ENCODE measurements around the gene PLA2G4E.

PLA2G4E gene

GRCh38 chr15:41981371-41982132, 39.3 kb downstream of the PLA2G4E start:
- TF ChIP-seq CTCF (conservative IDR thresholded peaks at IDR 0.05; ENCODE audit: low read depth, low read length): no peak

DNA sequence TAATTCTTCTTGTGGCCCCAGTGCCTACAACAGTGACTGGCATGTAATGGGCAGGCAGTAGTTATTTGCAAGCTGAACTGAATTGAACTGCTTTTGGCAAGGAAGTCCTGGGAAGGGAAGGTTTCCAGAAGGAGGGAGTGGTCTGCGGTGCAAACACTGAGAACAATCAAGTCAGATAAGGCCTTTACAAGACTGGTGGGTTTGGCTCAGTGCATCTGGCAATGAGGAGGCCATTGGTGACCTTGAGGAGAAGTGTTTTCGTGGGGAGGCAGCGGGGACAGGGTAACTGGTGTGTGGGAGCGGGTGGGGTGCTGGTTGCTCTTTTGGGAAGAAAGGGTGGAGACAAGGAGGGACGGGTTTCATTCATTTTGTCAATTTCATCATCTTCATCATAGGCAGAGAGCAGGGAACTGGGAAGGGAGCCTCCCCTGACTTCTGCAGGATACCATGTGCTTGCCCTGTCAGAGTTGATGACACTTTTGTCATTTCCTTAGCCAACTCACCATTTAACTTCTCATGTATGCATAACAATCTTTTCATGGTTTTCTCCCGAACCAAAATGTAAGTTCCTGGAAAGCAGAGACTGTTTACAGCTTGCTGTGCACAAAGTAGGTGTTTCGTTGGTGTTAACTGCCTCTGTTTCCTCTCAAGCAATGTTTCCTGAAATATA, 40.1 kb downstream of the PLA2G4E start:
- no peak overlapping the region for H3K4me3 ChIP-seq (ENCODE audit: low read length)
- TF ChIP-seq CTCF (conservative IDR thresholded peaks at IDR 0.05; ENCODE audit: low read depth, low read length): no peak
- DNase-seq (ENCODE audit: low read depth): no peak

More at GRCh38 chr15:41981371-41982132, 39.3 kb downstream of the PLA2G4E start:
- no peak for DNase-seq (ENCODE audit: low read depth)
- no peak overlapping the region for H3K4me3 ChIP-seq (ENCODE audit: low read length)

DNA sequence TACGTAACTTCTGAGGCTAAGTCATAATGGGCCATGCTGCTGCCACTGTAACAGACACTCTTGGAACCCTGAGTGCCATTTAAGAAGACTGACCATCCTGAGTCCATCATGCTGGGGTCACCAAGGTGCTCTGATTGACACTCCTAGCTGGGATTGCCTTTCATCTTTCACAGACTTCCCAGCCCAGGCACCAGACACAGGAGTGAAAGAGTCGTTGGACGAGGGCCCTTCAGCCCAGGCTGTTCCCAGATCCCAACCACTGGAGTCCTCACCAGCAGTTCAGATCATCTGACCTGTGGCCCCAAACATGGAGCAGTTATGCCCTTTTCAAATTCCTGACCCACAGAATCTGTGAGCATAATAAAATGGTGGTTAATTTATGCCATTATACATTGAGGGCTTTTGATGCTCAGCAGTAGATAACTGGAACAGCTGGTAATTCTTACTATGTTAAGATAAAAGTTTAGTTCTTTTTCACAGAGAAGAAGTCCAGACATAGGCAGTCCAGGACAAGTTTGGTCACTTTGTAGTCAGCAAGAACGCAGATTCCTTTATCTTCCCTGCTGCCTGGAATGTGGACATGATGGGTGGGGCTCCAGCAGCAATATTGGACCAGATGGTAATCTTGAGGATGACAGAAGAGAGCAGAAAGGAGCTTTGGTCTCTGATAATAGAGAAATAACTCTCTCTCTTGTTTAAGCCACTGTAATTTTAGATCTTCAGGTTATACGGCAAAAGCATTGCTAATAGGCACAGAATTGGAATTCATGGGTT, 41.2 kb downstream of the PLA2G4E start:
- DNase-seq (ENCODE audit: low read depth): no peak
- no peak for TF ChIP-seq CTCF (conservative IDR thresholded peaks at IDR 0.05; ENCODE audit: low read depth, low read length)

GRCh38 chr15:41978534-41978933, 42.3 kb downstream of the PLA2G4E start:
- no peak for TF ChIP-seq CTCF (conservative IDR thresholded peaks at IDR 0.05; ENCODE audit: low read depth, low read length)
- H3K4me3 ChIP-seq (ENCODE audit: low read length): no peak overlapping the region
- no peak for DNase-seq (ENCODE audit: low read depth)

More for the DNA sequence above, 41.2 kb downstream of the PLA2G4E start:
- no peak overlapping the region for H3K4me3 ChIP-seq (ENCODE audit: low read length)

DNA sequence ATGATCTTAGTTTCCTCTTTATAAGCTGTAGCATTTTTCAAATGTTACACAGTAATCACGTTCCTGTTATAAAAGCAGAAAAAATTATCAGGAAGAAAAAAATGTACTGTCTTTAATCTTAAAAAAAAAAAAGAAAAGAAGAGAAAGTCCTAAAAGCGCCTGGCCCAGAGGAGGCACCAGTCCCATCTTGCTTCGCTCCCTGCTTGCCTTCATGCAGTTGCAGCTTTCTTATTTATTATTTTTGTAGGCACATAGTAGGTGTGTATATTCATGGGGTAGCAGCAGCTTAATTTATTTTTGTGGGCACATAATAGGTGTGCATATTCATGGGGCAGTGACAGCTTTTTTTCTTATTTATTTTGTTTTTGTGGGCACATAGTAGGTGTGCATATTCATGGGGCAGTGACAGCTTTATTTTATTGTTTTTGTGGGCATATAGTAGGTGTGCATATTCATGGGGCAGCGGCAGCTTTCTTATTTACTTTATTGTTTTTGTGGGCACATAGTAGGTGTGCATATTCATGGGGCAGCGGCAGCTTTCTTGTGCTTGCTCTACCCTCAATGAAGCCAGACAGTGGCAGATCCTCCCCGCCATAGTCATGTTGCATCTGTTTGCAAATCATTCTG, 43.0 kb downstream of the PLA2G4E start:
- no peak for DNase-seq (ENCODE audit: low read depth)
- no peak overlapping the region for H3K4me3 ChIP-seq (ENCODE audit: low read length)

DNA sequence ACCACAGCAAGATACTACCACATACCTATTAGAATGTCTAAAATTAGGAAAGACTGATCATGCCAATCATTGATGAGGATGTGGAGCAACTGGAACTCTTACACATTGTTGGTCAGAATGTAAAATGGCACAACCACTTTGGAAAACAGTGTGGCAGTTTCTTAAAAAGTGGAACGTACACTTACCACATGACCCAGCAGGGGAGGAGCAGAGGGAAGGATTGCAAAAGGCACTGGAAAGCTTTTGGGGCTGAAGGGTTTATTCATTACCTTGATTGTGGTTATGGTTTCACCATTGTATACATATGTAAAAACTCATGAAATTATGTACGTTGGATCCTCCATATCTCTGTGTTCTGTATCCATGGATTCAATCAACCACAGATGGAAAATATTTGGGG, 45.2 kb downstream of the PLA2G4E start:
- no peak for DNase-seq (ENCODE audit: low read depth)

More for the DNA sequence above, 43.0 kb downstream of the PLA2G4E start:
- TF ChIP-seq CTCF (conservative IDR thresholded peaks at IDR 0.05; ENCODE audit: low read depth, low read length): no peak

More for the DNA sequence above, 45.2 kb downstream of the PLA2G4E start:
- TF ChIP-seq CTCF (conservative IDR thresholded peaks at IDR 0.05; ENCODE audit: low read depth, low read length): no peak
- no peak overlapping the region for H3K4me3 ChIP-seq (ENCODE audit: low read length)
